NCI-H748 treated with DMSO at 0.1 percent for 48 hours (cell line): Measurements from ENCODE around the gene KCTD18.

Experiments
- DNase-seq: peaks from one replicate; lab custom pipeline; 2025; lab: John Stamatoyannopoulos, UW

Gene KCTD18

DNA sequence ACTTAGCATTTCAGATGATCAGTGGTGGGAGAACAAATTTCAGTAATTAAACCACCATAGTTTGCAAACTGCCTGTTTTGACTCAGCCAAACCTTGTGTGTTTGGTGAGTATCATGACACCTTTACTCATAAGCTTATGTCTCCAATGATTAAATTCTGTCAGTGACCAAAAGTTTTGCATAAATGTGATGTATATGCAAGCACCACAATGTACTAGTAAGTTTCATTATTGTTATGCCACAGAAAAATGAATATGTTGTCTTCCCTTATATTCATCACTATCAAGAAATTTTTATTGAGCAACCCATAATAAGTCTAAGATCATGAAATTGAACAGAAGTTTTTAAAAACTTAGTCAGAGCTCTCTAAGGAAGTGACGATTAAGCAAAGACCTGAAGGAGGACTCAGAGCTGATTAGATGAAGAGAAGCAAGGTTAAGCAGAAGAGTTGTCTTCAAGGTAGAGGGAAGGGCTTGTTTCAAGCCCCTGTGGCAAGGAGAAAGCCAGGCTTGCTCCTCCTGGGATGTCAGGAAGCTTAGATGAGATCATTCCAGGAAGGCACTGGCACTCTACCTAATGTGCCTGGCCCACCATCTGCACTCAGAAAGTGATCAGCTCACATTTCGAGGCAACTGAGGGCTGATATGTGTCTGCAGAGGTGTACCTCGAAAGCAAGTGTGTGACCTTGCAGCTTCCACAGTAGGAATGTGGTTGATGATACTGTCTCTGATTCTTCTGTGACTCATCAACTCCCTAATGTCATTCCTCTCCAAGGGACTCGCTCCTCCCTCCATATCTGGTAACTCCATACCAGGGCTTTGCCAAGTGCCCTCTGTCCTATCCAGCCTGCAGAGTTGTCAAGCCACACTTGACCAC, 54.7 kb downstream of the KCTD18 start:
- no peak for DNase-seq

DNA sequence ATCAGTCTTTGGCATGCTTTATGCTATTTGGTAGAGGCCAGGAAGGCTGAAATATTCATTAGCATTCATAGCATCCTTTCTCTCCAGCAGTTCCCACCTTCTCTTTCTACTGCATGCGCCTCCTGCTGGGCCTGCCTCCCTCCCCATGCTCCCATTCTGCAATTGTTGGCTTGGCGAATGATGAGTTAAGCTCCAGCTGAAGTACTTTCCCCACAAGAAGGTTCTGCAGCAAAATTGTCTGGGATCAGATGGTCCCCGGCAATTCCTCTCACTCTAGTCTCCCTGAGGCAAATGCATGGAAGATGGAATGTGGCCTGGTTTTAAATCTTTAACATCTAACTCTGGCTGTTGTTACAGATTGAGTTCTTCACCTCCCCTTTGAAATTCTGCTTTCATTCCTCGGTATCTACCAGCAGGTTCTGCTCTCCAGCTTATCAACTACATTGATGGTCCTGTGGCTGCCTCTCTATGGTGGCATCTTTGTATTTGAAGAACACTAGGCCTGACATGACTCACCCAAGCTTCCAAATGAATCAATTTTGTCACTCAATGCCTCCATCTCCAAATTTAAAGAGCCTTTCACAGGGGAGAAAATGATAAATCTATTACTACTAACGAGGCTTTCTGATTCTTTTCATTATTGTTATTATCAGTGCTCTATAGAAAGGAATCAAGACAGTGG, 55.9 kb downstream of the KCTD18 start:
- DNase-seq: no peak

DNA sequence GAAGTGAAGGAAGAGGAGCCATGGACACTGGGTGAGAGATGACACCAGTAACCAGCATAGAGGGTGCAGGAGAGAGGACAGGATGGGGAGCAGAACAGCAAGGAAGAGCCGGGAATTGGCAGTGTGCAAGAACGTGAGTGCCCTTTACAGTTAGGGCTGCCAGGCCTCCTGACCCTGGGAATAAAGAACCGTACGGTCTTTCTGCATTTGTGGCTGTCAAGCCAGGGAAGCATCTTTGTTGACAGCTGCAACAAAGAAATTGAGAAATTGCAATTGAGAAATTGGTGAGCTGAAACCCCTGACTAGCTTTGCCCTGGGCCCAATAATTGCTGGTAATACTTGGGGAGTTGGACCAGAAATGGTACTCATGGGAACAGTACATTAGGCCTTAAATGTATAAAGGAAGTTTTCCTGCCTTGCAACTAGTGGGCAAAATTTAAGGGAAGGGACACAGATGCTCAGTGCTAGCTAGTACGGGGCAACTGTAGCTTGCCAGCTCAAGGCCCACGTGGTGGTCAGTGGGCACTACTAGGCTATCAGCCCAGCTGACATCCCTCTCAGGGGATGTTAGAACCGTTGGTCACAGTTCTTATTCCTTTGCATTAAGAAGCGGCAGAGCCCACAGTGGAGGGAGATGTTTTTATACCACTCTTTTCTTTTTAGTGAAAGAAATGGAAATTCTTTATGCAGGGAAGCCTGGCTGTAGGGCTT, 56.6 kb downstream of the KCTD18 start:
- DNase-seq: no peak

DNA sequence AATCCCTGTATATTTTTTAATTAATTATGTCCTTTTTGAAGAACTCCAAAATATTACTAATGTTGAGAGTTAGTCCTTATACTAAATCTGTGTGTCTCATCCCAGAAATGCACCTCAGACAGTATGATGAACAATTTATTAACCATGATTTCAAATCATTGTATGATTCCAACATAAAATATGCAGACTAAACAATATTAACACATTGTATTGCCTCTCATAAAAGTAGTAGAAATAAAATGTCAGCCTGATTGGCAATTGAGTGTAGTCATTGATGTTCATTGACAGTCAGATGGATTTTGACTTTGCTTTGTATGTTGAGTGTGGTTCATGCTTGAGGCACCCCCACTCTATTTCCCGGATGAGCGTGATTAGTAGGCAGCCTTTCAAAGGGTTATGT, 57.5 kb downstream of the KCTD18 start:
- DNase-seq: no peak

DNA sequence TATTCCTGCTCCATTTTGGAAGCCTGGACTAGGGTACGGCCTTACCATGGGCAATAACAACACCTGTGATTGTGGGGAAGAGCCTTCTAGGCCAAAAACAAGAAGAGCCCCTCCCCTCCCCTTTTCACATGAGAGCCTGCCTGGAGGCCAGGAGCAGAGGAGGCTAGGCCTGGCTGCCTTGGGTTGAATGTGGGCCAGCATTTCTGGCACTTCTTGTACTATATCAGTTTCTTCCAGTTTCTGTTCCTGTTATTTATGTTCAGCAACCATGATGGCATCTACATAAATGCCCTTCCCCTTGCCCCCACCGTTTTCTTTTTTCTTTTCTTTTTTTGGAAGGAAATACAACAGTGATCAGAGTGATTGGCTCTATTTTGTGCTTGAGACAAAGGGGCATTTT, 58.4 kb downstream of the KCTD18 start:
- no peak for DNase-seq

DNA sequence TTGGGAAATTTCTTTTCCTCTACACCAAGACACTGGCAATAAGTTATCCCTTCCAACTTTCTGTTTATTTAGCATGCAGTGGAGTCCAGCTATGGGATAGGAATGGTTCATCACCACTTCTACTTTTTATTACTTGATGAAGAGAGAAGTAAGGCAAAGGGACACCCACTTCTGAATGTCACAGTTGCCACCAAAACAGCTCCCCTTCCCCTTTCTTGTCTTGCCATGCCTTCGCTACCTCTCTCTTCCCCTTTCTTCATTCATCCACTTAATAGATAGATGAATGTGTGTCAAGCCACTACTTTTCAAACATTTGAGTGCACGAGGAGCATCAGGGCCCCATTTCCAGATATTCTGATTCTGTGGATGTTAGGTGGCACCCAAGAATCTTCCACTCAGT, 59.6 kb downstream of the KCTD18 start:
- no peak for DNase-seq

DNA sequence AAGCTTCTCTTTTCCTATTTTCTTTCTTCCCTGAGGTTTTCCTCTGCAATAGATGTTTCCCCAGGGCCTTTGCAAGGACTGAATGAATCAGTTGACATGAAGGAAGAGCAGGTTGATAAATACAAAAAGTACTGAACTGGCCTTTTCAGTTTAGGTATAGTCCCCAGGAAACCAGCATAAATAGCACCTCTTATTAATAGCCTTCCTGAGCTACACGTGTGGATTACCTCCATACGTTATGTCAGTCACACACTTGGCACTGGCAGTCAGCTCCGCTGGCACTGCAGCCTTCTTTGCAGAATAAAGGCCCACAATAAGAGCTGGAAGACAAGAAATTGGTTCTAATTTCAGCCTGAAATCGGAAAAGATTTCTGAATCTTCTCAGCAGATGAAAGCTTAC, 60.7 kb downstream of the KCTD18 start:
- DNase-seq: no peak

DNA sequence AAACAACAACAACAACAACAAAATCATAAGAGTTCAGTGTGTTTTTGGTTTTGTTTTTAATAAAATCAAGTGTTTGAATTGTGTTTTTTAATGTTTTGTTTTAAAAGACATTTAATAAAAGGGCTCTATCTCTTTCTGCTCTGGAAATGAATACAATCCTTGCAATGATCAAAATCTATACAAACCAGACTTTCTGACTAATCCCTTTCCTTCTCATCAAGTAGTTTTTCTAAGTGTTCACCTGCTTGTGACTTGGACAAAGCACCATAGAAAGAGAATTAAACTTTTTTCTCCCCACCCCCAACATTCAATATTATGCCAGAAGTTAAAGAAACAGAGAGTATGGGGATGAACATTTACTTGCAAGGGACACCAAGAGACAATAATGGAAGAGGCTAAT, 61.4 kb downstream of the KCTD18 start:
- no peak for DNase-seq

DNA sequence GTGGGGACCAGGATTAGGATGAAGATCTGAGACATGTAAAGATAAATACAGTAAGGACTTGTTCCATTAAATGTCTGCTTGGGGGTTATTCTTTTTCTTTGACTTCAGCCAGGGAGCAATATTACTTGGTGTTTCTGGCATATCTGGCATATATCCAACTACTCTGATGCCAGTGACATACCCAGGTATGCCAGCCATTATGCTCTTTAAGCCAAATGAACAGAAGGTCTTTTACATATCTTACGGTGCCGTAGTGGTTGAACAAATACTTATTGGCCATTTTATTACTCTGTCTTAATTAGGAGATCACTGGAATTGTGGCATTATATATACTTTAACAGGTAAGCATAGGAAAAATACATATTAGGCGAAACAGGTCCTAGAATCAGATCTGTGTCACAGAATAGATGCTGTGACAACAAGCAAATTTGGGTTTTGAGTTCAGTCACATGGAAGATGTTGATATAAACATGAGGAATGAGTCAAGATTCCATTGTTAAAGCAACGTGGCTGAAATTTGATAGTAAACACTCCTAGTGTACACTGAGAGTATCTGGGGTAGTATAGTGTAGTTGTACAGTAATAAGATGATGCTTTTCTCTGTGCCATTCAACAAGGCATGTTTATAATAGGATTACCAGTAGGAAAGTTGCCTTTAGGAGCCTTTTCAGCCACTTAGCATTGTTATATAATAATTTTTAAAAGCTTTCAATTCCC, 62.6 kb downstream of the KCTD18 start:
- no peak for DNase-seq

DNA sequence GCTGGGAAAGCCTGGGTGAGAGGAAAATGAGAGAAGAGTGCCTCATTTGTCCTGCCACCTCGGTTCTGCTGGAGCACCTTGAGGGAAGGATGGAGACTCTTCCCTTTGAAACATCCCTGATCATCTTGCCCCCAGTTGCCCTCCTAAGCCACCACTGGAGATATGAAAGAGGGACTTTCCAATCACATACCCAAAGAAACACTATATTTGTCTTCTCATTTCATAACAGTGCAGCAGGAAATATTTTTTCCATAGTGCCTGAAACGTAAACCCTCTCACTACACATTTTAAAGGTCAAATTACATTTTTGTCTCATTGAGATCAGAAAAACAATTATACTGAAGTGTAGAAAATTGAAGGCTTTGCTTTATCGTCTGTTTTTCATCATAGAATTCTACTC, 63.3 kb downstream of the KCTD18 start:
- DNase-seq: no peak

DNA sequence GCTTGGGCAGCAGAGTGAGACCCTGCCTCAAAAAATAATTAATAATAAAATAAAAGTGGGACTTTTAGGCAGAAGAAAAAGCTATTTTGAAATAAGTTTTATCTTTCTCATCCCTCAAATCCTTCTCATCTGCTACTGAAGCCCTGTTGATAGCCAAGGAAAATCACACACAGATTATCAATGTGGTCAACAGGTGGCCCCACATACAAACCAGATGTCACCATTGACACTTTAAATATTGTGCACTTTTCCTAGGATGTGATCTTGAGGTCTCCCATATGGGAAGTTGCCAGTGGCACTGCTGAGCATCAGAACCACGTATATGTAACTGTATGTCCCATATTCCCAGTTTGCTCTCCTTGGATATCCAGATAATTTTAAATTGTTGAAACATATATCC, 64.6 kb downstream of the KCTD18 start:
- no peak for DNase-seq

DNA sequence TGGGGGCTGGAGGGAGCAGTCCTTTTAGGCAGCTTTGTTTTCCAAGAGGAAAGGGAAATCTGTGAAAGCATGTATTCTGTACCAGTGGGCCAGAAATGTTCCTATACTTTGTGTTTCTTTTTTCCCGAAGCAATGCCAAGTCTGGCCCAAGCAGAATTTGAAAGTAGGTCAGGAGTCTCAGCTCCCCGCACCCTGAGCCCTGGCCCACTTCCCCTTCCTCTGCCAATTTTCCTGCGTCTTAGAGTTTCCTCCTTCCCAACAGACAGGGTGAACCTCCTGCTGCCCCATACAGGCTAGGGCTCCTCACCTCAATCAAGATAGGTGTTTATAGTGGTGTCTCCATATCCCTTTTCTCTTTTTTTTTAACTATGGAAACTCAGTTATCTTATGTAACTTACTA, 65.3 kb downstream of the KCTD18 start:
- DNase-seq: no peak

DNA sequence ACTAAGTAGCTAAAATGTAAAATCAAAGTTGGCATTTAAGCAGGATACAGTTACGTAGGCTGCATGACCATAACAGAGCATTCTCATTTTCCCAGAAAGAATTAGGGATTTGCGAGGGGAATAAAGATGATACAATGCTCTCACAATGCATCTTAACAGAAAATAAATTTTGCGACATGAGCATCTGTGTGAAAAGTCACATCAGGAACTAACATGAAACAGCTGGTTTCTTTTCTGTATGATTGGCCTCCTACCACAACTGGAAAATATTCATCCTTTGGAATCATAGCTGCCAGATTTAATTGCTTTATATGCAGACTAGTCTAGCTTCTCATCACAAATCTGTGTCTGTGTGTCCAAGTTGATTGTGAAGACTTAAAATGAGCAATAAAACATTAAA, 66.0 kb downstream of the KCTD18 start:
- no peak for DNase-seq

DNA sequence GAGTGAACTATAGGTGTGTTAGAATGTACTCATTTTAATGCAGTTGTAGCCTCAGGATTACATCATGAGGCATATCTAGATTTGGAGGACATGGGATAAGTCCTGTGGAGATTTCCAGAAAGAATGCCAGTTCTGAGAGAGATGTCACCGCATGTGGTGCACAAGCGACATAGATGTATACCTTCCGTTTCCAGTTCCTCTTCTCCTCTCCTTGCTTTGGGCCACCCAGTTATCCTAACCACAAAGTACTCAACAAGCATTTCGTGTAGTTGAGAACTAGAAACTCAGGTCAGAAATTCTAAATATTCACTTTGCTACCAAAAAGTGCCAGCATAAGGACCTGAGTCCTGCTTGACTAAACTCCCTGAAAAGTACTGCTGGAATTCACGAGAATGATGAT, 66.5 kb downstream of the KCTD18 start:
- DNase-seq: no peak

DNA sequence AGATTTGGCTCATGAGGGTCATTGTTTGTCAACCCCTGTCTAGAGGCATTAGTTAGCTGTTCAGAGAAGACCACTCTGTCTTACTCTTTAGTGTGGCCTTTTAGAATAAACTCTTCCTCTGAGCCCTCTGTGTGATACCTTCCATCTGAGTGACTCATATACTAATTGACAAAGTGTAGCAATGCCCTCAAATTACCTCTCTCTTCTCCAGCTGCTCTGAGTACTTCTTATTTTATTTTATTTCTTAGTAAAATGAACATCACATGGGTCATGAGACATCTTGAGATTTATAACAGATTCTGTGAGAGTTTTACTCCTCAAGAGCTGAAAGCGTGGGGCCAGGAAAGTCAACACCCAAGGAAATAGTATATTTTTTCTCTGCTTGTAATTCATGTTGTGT, 67.4 kb downstream of the KCTD18 start:
- DNase-seq: no peak

DNA sequence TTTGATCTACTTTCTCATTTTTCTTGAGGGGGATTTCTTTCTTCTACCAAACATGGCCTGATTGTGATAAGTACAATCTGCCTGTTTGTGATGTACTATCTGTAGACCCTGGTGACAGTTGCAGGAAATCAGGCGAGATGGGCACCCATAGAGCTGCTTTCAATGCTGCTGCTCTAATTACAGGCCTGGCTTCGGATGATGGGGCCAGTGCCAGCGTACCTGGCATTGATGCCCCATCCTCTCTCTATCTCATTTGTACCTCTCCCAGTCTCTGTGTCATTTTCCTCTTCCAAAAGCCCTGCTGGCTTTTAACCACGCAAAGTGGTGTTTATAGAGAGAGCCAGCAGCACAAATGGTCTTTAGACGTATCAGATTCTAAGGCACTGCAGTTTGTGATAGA, 69.9 kb downstream of the KCTD18 start:
- DNase-seq: no peak
